HFF-Myc (cell line): Measurements from ENCODE around the gene POLR3GL.
"Not testable (repeated sequence)": the region's sequence is repeated elsewhere in the genome, so short reads cannot be mapped to it uniquely, and the experiment has no call there.

Source experiments
- DNase-seq: peaks from one replicate; pipeline ENCODE4 v3.0.0-alpha.2; 2011; ENCODE audit warnings: low read depth; ENCODE audit errors: extremely low read depth
- H3K4me3 ChIP-seq: replicated peaks from 2 replicates; pipeline ENCODE4 v1.5.1; 2011; ENCODE audit warnings: low read depth, mild to moderate bottlenecking, control low read depth, low read length
- CTCF ChIP-seq: IDR thresholded peaks from 2 replicates; pipeline ENCODE4 v1.5.1; 2012; ENCODE audit warnings: mild to moderate bottlenecking, low read depth, low read length, control low read depth; ENCODE audit errors: missing control alignments

POLR3GL gene

GRCh38 chr1:145922266-145922665 is 42.2 kb upstream of the POLR3GL start:
- no peak for DNase-seq
- TF ChIP-seq CTCF, result no peak
- no peak overlapping the region for H3K4me3 ChIP-seq

- DNase-seq, result no peak
- TF ChIP-seq CTCF, result no peak
Observed at GRCh38 chr1:145926686-145927062, 37.8 kb upstream of the POLR3GL start.

GRCh38 chr1:145927063-145927886 is 37.2 kb upstream of the POLR3GL start, which contains the start of gene RBM8A:
TSS of gene RBM8A (minus strand) at chr1:145927484. CDS start at chr1:145927426, 58 bp downstream.
- DNase-seq, result peak; percentile 98
- peak within 1 kb of the TSS; percentile 76 for H3K4me3 ChIP-seq
- TF ChIP-seq CTCF, result peak; percentile 69

More at GRCh38 chr1:145926686-145927062, 37.8 kb upstream of the POLR3GL start:
- peak overlapping the region; percentile 76 for H3K4me3 ChIP-seq

- DNase-seq, result no peak
- TF ChIP-seq CTCF, result no peak
- peak overlapping the region; percentile 76 for H3K4me3 ChIP-seq
Observed at GRCh38 chr1:145927916-145928643, 36.4 kb upstream of the POLR3GL start.

GRCh38 chr1:145932522-145933009 is 31.9 kb upstream of the POLR3GL start:
- not testable (repeated sequence) for H3K4me3 ChIP-seq, DNase-seq

GRCh38 chr1:145935708-145936107 is 28.8 kb upstream of the POLR3GL start:
- no peak overlapping the region for H3K4me3 ChIP-seq
- no peak for TF ChIP-seq CTCF
- no peak for DNase-seq

GRCh38 chr1:145936247-145936646 is 28.2 kb upstream of the POLR3GL start:
- no peak overlapping the region for H3K4me3 ChIP-seq
- no peak for TF ChIP-seq CTCF
- no peak for DNase-seq
